Endothelial cell of umbilical vein (primary cell): Measurements from ENCODE around the gene TM9SF3.

Experiments
- CTCF ChIP-seq, 2 donors: IDR thresholded peaks; 1 replicate in 1 of 2; 2 replicates in 1 of 2; pipeline ENCODE4 v1.5.1; 2011; ENCODE audit warnings: low read length in 2 of 2, mild to moderate bottlenecking in 2 of 2, moderate library complexity in 2 of 2, control low read depth in 1 of 2, inconsistent platforms in 1 of 2, low read depth in 1 of 2; ENCODE audit not compliant: insufficient read depth in 1 of 2; ENCODE audit errors: extremely low read depth in 1 of 2
- EZH2 ChIP-seq: IDR thresholded peaks from 2 replicates; pipeline ENCODE4 v1.6.1; 2012; ENCODE audit warnings: borderline replicate concordance, low read depth, mild to moderate bottlenecking, moderate library complexity, low read length, inconsistent platforms; ENCODE audit not compliant: severe bottlenecking
- FOS ChIP-seq: IDR thresholded peaks from 2 replicates; pipeline ENCODE4 v1.6.1; 2011; ENCODE audit warnings: mild to moderate bottlenecking, low read length, moderate library complexity, borderline replicate concordance; ENCODE audit not compliant: insufficient read depth
- JUN ChIP-seq: IDR thresholded peaks from 2 replicates; pipeline ENCODE4 v1.6.1; 2011; ENCODE audit warnings: borderline replicate concordance, low read depth; ENCODE audit not compliant: insufficient read length, insufficient read depth
- MAX ChIP-seq: IDR thresholded peaks from 2 replicates; pipeline ENCODE4 v1.6.1; 2011; ENCODE audit not compliant: insufficient read depth, insufficient read length
- MYC ChIP-seq: IDR thresholded peaks from one replicate; pipeline ENCODE4 v1.6.1; 2011; ENCODE audit warnings: mild to moderate bottlenecking, low read depth, low read length
- POLR2A ChIP-seq: IDR thresholded peaks from 2 replicates; pipeline ENCODE4 v1.6.1; 2012; ENCODE audit warnings: low read depth, mild to moderate bottlenecking, control low read depth, low read length
- POLR2AphosphoS5 ChIP-seq: IDR thresholded peaks from 2 replicates; pipeline ENCODE4 v1.6.1; 2012; ENCODE audit warnings: low read depth, mild to moderate bottlenecking, control low read depth, low read length, moderate library complexity; ENCODE audit not compliant: insufficient read depth

GRCh38 chr10:96609510-96609909 lies 22.7 kb upstream of the TM9SF3 start:
- TF ChIP-seq POLR2A (no peak), CTCF (IDR thresholded peaks at IDR 0.05; ENCODE audit: extremely low read depth in 1 of 2, insufficient read depth in 1 of 2, low read depth in 1 of 2, low read length in 2 of 2) (no peak), MYC (no peak), POLR2AphosphoS5 (no peak), JUN (no peak), EZH2 (no peak), MAX (no peak), FOS (no peak)
